IgD-negative memory B cell (primary cell): ENCODE data around the gene MEF2D. TPM values are rescaled to one million over a fixed set of nuclear protein-coding genes. Genes with fewer than 3 reads are reported as not detected.
A peak's percentile ranks its signal among the peaks of the same experiment; 100 is the strongest.

Source experiments
- H3K27ac Mint-ChIP-seq, 3 donors: one replicate each; pipeline ENCODE4 v1.8.0; 2020 to 2022; ENCODE audit warnings: mild to moderate bottlenecking in 3 of 3, mixed read lengths in 3 of 3, moderate library complexity in 1 of 3
- H3K27me3 Mint-ChIP-seq: one replicate; pipeline ENCODE4 v1.8.0; 2021; ENCODE audit warnings: mixed read lengths
- H3K36me3 Mint-ChIP-seq: one replicate; pipeline ENCODE4 v1.8.0; 2020; ENCODE audit warnings: mild to moderate bottlenecking, mixed read lengths
- H3K4me1 Mint-ChIP-seq, 3 donors: one replicate each; pipeline ENCODE4 v1.8.0; 2020 to 2022; ENCODE audit warnings: mixed read lengths in 3 of 3, mild to moderate bottlenecking in 1 of 3
- H3K4me3 Mint-ChIP-seq, 4 donors: one replicate each; pipeline ENCODE4 v1.8.0; 2020 to 2022; ENCODE audit warnings: mild to moderate bottlenecking in 4 of 4, mixed read lengths in 4 of 4, moderate library complexity in 3 of 4
- H3K9me3 Mint-ChIP-seq, 3 donors: one replicate each; pipeline ENCODE4 v1.8.0; 2020 to 2021; ENCODE audit warnings: mixed read lengths in 3 of 3, mild to moderate bottlenecking in 1 of 3
- polyA plus RNA-seq: library from polyadenylated mRNA; unstranded; fragments of 300-500 nt; fragmentation: Illumina TruSeq; gene quantifications from one replicate; pipeline ENCODE4 v1.2.3, GENCODE V29; 2021

The MEF2D gene
- polyA plus RNA-seq, 1 donor from 2014 or later = 16.2 TPM

GRCh38 chr1:156467385-156467784 is 33.2 kb downstream of the MEF2D start:
- H3K4me1 Mint-ChIP-seq = peaks cover 0 to 2% (median 0%) of the 10 kb centered on the region in 3 donors
- no peaks in the 10 kb centered on the region for H3K27me3 Mint-ChIP-seq
- H3K9me3 Mint-ChIP-seq = no peaks in the 10 kb centered on the region
- peak overlapping the region in 1 of 3 donors; percentile 48 for H3K27ac Mint-ChIP-seq
- no peak overlapping the region for H3K4me3 Mint-ChIP-seq
- H3K36me3 Mint-ChIP-seq = peaks cover 4% of the 10 kb centered on the region

- Mint-ChIP-seq H3K4me1 (peaks cover 0 to 2% (median 0%) of the 10 kb centered on the region in 3 donors), H3K4me3 (peak overlapping the region in 1 of 4 donors; percentile 16), H3K9me3 (no peaks in the 10 kb centered on the region), H3K27me3 (no peaks in the 10 kb centered on the region), H3K36me3 (peaks cover 4% of the 10 kb centered on the region), H3K27ac (peak overlapping the region in 2 of 3 donors; percentile 80 to 96)
Observed at GRCh38 chr1:156465747-156466365, 34.7 kb downstream of the MEF2D start.

- Mint-ChIP-seq H3K36me3 (peaks cover 4% of the 10 kb centered on the region), H3K27ac (peak overlapping the region in 2 of 3 donors; percentile 80 to 92), H3K4me3 (no peak overlapping the region), H3K27me3 (no peaks in the 10 kb centered on the region), H3K4me1 (peaks cover 0 to 2% (median 0%) of the 10 kb centered on the region in 3 donors), H3K9me3 (no peaks in the 10 kb centered on the region)
Observed at GRCh38 chr1:156464825-156465452, 35.6 kb downstream of the MEF2D start.

GRCh38 chr1:156464335-156464734 is 36.2 kb downstream of the MEF2D start:
- Mint-ChIP-seq H3K27ac (peak overlapping the region in 2 of 3 donors; percentile 80 to 92), H3K4me1 (peaks cover 0 to 2% (median 0%) of the 10 kb centered on the region in 3 donors), H3K9me3 (no peaks in the 10 kb centered on the region), H3K27me3 (no peaks in the 10 kb centered on the region), H3K4me3 (no peak overlapping the region), H3K36me3 (peaks cover 4% of the 10 kb centered on the region)

GRCh38 chr1:156463874-156464273 is 36.7 kb downstream of the MEF2D start:
- peak overlapping the region in 2 of 3 donors; percentile 12 to 80 for H3K27ac Mint-ChIP-seq
- H3K4me3 Mint-ChIP-seq = no peak overlapping the region
- peaks cover 3% of the 10 kb centered on the region for H3K36me3 Mint-ChIP-seq
- H3K9me3 Mint-ChIP-seq = no peaks in the 10 kb centered on the region
- no peaks in the 10 kb centered on the region for H3K27me3 Mint-ChIP-seq
- peaks cover 0 to 2% (median 0%) of the 10 kb centered on the region in 3 donors for H3K4me1 Mint-ChIP-seq

- no peaks in the 10 kb centered on the region for H3K9me3 Mint-ChIP-seq
- peaks cover 0 to 2% (median 0%) of the 10 kb centered on the region in 3 donors for H3K4me1 Mint-ChIP-seq
- H3K36me3 Mint-ChIP-seq = peaks cover 2% of the 10 kb centered on the region
- peak overlapping the region in 1 of 4 donors; percentile 31 for H3K4me3 Mint-ChIP-seq
- H3K27me3 Mint-ChIP-seq = no peaks in the 10 kb centered on the region
- peak overlapping the region in 2 of 3 donors; percentile 12 to 31 for H3K27ac Mint-ChIP-seq
Observed at GRCh38 chr1:156462954-156463795, 37.4 kb downstream of the MEF2D start.

GRCh38 chr1:156461781-156462647 is 38.6 kb downstream of the MEF2D start:
- Mint-ChIP-seq H3K9me3 (no peaks in the 10 kb centered on the region), H3K4me1 (peaks cover 0 to 6% (median 4%) of the 10 kb centered on the region in 3 donors), H3K36me3 (peaks cover 2% of the 10 kb centered on the region), H3K27ac (peak overlapping the region; percentile 18 to 88 (median 63)), H3K4me3 (peak overlapping the region in 1 of 4 donors; percentile 33), H3K27me3 (no peaks in the 10 kb centered on the region)

- Mint-ChIP-seq H3K9me3 (no peaks in the 10 kb centered on the region), H3K4me1 (peaks cover 7 to 13% (median 7%) of the 10 kb centered on the region in 3 donors), H3K36me3 (peaks cover 2% of the 10 kb centered on the region), H3K27me3 (no peaks in the 10 kb centered on the region), H3K4me3 (no peak overlapping the region), H3K27ac (peak overlapping the region; percentile 36 to 74 (median 49))
Observed at GRCh38 chr1:156461109-156461508, 39.5 kb downstream of the MEF2D start.

GRCh38 chr1:156460525-156460924 is 40.0 kb downstream of the MEF2D start:
- Mint-ChIP-seq H3K4me1 (peaks cover 7 to 13% (median 8%) of the 10 kb centered on the region in 3 donors), H3K27me3 (no peaks in the 10 kb centered on the region), H3K9me3 (no peaks in the 10 kb centered on the region), H3K27ac (peak overlapping the region; percentile 36 to 74 (median 49)), H3K4me3 (peak overlapping the region in 2 of 4 donors; percentile 8 to 18), H3K36me3 (peaks cover 2% of the 10 kb centered on the region)

GRCh38 chr1:156458181-156458503 is 42.4 kb downstream of the MEF2D start:
- Mint-ChIP-seq H3K27ac (peak overlapping the region in 2 of 3 donors; percentile 58 to 97), H3K9me3 (no peaks in the 10 kb centered on the region), H3K36me3 (no peaks in the 10 kb centered on the region), H3K27me3 (no peaks in the 10 kb centered on the region), H3K4me1 (peaks cover 7 to 11% (median 8%) of the 10 kb centered on the region in 3 donors), H3K4me3 (peak overlapping the region in 3 of 4 donors; percentile 46 to 72 (median 62))

GRCh38 chr1:156456625-156457465 is 43.7 kb downstream of the MEF2D start:
- peak overlapping the region; percentile 92 to 97 (median 94) for H3K4me3 Mint-ChIP-seq
- H3K27me3 Mint-ChIP-seq = no peaks in the 10 kb centered on the region
- peaks cover 7 to 11% (median 8%) of the 10 kb centered on the region in 3 donors for H3K4me1 Mint-ChIP-seq
- no peaks in the 10 kb centered on the region for H3K9me3 Mint-ChIP-seq
- H3K27ac Mint-ChIP-seq = peak overlapping the region; percentile 97 to 100 (median 99)
- H3K36me3 Mint-ChIP-seq = no peaks in the 10 kb centered on the region

- H3K4me1 Mint-ChIP-seq = peaks cover 7 to 11% (median 8%) of the 10 kb centered on the region in 3 donors
- H3K4me3 Mint-ChIP-seq = no peak overlapping the region
- no peaks in the 10 kb centered on the region for H3K27me3 Mint-ChIP-seq
- no peaks in the 10 kb centered on the region for H3K9me3 Mint-ChIP-seq
- H3K36me3 Mint-ChIP-seq = no peaks in the 10 kb centered on the region
- peak overlapping the region in 2 of 3 donors; percentile 97 to 99 for H3K27ac Mint-ChIP-seq
Observed at GRCh38 chr1:156455362-156455761, 45.2 kb downstream of the MEF2D start.

- no peak overlapping the region for H3K4me3 Mint-ChIP-seq
- no peak overlapping the region for H3K27ac Mint-ChIP-seq
- H3K9me3 Mint-ChIP-seq = no peaks in the 10 kb centered on the region
- H3K36me3 Mint-ChIP-seq = no peaks in the 10 kb centered on the region
- H3K4me1 Mint-ChIP-seq = peaks cover 6 to 11% (median 7%) of the 10 kb centered on the region in 3 donors
- H3K27me3 Mint-ChIP-seq = peaks cover 6% of the 10 kb centered on the region
Observed at GRCh38 chr1:156452907-156453306, 47.7 kb downstream of the MEF2D start.
